Hindlimb muscle (tissue), 1 donor: ENCODE data around the gene PACSIN3. TPM values are rescaled to one million over a fixed set of nuclear protein-coding genes. Genes with fewer than 3 reads are reported as not detected.
"Not testable (repeated sequence)": the region's sequence is repeated elsewhere in the genome, so short reads cannot be mapped to it uniquely, and the experiment has no call there.

Source experiments
- DNase-seq: peaks from one replicate; pipeline ENCODE4 v3.0.0-alpha.2; 2013
- polyA plus RNA-seq: library from polyadenylated mRNA; unstranded; fragments of 120-200 nt; gene quantifications from one replicate; pipeline ENCODE4 v1.2.1, GENCODE V29; 2013; ENCODE audit not compliant: insufficient read length

PACSIN3 gene
- 284 TPM for polyA plus RNA-seq

DNA sequence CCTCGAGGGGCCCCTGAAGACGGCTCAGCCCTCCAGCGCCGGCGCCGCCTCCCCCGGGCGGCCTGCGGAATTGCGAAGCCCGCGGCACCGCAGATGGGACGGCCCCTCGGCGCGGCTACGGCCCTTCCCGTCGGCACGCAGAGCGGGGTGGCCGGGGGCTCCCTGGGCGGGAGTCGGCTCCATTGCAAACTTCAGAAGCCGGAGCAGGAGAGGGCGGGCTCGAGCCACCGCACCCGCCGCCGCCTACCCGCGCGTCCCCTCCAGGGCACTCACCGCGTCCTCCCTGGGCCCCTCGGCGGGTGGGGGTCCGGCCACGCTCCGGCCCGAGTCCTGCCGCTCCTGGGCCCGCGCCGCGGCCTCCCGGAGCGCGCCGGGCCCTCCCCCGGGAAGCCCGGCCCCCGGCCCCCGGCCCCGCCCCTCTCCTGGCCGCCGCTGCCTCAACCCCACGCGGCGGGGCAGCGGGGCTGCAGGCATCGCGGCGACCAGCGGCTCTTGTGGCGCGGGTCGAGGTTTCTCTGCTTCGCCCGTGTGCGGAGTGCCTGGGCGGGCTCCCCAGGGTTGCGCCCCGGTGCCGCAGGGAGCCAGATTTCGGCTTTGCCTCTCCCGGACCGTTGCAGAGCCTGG is at the start of gene PACSIN3:
TSS of gene PACSIN3 (minus strand) at position 359 of the 624 bp plus-strand sequence. CDS start 3,707 bp downstream, outside the sequence.
- peak; percentile 57 for DNase-seq

DNA sequence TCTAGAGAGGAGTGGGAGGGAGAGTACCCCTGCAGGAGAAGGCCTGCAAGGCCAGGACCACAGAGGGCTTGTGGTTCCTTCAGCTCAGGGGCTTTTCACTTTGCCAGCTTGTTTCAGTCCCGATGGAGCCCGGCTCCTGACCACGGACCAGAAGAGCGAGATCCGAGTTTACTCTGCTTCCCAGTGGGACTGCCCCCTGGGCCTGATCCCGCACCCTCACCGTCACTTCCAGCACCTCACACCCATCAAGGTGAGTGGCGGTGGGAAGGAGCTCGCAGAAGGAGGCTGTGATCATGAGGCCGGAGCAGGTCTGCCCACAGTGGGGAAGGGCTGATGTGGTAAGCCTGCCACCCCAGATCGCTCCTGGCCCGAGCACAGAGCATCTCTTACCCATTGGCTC is 48.9 kb upstream of the PACSIN3 start:
- DNase-seq, result no peak

- DNase-seq, result no peak
Measured at GRCh38 chr11:47234669-47235100, 48.5 kb upstream of the PACSIN3 start.

DNA sequence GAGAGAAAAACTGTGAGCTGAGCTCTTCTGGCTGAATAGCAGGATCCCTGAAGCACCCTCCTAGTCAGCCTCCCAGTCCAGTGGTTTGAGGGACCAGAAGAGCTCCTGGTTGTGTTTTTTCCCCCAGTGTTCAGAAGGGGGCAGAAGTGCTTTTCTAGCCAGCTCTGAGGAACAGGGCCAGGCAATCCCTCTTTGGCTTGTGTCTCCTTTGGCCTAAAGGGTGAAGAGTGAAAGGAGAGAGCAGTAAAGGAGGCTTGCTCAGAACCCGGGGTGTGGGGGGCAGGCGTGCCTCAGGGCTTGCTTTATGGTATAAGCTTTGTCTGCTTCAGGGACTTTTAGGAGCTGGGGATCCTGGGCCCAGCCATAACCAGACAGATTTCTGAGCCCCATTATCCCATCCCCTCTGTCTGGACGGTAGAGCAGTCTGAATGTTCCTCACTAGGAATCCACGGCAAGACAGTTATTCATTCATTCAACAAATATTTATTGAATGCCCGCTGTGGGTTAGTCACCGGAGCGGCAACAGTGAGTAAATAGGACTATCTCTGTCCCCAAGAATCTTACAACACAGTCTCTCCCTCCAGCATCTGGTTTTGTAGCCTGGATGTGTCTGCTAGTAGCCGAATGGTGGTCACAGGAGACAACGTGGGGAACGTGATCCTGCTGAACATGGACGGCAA is 47.9 kb upstream of the PACSIN3 start:
- no peak for DNase-seq

- DNase-seq, result no peak
Measured at GRCh38 chr11:47233051-47233450, 46.8 kb upstream of the PACSIN3 start.

DNA sequence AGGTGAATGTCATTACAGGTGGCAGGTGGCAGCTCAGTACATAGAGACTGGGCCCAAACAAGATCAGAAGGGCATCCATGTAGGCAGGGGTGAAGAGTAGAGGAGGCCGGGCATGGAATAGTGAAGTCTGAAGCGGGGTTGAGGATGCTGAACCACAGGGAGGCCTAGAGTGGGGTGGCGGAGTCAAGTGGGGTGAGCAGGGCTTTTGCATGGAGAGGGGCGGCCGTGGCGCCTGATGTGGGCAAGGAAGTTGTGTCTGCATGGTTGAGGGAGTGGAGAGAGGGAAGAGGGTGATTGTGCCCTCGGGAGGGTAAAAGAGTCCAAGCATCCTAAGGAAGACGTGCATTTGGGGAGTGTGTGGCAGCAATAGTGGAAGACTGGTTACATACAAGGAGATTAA is 42.9 kb upstream of the PACSIN3 start:
- no peak for DNase-seq

DNA sequence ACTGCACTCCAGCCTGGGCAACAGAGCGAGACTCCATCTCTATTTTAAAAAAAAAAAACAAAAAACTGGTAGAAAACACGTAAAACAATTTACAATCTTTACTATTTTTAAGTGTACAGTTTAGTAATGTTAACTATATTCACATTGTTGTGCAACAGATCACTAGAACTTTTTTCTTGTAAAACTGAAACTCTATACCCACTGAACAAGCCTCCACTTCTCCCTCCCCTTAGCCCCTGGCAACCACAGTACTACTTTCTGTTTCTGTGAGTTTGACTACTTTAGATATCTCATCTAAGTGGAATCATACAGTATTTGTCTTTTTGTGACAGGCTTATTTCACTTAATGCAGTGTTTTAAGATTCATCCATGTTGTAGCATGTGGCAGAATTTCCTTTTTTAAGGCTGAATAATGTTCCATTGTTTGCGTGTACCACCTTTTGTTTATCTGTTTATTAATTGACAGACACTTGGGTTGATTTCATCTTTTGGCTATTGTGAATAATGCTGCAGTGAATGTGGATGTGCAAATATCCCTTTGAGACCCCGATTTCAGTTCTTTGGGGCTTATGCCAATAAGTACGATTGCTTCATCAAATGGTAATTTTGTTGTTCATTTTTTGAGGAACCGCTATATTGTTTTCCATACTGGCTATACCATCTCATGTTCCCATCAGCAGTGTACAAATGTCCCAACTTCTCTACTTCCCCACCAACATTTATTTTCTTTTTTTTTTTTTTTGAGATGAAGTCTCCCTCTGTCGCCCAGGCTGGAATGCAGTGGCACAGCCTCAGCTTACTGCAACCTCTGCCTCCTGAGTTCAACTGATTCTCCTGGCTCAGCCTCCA is 39.5 kb upstream of the PACSIN3 start:
- no peak for DNase-seq

DNA sequence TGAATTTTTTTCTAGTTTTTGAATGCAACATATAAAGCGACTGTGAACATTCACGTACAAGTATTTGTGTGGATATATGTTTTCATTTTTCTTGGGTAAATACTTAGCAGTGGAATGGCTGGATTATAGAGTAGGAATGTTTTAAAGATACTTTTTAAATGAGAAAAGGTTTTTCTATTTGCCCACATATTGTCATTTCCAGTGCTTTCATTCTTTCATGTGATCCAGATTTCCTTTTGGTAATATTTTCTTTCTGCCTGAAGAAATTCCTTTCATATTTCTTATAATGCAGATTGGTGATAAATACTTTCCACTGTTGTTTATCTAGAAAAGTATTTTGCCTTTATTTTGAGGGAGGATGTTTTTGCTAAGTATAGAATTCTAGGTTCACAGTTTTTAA is 36.5 kb upstream of the PACSIN3 start:
- no peak for DNase-seq

DNA sequence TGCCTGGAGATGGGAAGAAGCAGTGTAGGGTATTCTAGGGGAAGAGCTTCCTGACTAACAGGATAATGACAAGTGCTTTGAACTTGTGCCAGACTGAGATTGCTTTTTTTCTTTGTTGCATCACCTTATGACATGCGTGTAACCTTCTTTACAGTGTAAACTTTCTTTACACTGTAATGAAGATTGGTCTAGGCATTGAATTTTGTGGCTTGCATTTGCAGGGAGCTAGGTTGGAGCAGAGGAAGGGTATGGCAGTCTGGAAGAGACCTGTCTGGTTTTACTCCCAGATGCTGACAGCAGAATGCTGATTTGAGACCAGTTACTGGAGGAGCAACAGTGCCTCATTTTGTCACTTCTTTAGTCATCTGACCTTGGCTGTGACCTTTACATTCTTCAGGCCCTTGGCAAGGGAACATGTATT is 34.2 kb upstream of the PACSIN3 start:
- DNase-seq, result no peak

DNA sequence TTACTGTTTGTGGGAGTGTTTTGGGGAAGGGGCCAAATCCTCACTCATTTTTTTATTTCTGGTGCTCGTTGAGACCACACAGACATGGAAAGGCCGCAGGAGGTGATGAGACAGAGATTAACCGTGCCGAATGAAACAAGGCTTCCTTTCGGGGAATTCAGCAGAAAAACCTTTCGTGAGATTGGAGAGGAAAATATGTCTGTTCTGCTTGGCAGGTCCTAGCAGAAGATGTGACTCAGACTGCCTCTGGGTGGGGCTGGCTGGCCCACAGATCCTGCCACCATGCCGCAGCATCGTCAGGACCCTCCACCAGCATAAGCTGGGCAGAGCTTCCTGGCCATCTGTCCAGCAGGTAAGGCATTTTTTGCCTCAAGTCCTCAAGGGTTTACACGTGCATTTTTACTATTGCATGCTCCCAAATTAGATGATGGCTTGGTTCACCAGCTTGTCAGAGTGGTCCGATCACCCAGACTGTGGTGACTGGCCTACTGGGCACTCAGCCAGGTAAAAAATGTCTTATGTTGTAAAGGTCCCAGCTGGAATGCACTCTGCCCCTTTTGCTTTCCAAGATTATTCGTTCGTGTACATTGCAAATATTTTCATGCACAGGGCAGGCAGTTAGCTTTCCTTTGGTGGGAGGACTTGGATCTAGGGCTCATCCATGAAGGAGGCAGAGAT is 30.0 kb upstream of the PACSIN3 start:
- peak; percentile 69 for DNase-seq

GRCh38 chr11:47215366-47215910 is 29.2 kb upstream of the PACSIN3 start:
- DNase-seq, result peak; percentile 11

GRCh38 chr11:47213950-47214565 is 27.8 kb upstream of the PACSIN3 start:
- DNase-seq, result peak; percentile 74

DNA sequence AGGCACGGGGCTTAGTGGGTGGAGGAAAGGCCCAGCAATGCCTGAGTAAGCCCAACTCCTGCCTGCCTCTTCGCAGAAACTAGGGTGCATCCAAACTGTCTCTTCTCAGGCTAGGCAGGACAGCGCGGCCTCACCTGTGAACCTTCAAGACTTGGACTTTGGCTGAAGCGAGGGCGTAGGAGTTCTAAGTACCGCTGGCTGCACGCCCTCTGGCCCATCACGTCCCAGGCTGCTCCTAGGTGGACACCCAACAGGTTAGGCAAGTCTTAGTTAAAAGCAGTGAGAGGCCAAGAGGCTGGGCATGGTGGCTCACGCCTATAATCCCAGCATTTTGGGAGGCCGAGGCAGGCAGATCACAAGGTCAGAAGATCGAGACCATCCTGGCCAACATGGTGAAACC is 26.7 kb upstream of the PACSIN3 start:
- no peak for DNase-seq

- no peak for DNase-seq
Measured at GRCh38 chr11:47208628-47209027, 22.4 kb upstream of the PACSIN3 start.

DNA sequence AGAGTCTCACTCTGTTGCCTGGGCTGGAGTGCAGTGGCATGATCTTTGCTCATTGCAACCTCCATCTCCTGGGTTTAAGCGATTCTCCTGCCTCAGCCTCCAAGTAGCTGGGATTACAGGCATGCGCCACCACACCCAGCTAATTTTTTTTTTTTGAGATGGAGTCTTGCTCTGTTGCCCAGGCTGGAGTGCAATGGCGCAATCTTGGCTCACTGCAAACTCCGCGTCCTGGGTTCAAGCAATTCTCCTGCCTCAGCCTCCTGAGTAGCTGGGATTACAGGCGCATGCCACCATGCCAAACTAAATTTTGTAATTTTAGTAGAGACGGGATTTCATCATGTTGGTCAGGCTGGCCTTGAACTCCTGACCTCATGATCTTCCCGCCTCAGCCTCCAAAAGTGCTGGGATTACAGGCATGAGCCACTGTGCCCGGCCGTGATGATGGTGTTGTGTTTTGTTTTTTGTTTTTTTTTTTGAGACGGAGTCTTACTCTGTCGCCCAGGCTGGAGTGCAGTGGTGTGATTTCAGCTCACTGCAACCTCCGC is 21.8 kb upstream of the PACSIN3 start:
- DNase-seq, result not testable (repeated sequence)

DNA sequence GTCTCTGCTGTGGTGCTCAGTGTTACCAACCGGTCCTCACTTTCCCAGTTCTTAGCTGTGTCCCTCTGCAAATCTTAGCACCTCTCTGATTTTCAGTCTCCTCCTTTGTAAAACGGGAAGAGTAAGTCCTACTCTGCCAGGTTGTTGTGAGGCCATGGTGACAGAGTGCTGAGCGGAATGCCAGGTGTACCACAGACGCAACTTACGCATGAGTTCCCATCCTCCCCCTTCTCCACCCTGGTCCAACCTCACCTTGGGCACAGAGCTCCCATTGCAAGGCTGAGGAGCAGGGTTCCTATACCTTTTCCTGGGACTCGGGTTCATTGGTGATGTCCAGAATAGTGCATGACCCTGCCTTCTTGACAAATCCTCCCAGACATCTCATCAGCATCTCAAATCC is 21.2 kb upstream of the PACSIN3 start:
- DNase-seq, result no peak

DNA sequence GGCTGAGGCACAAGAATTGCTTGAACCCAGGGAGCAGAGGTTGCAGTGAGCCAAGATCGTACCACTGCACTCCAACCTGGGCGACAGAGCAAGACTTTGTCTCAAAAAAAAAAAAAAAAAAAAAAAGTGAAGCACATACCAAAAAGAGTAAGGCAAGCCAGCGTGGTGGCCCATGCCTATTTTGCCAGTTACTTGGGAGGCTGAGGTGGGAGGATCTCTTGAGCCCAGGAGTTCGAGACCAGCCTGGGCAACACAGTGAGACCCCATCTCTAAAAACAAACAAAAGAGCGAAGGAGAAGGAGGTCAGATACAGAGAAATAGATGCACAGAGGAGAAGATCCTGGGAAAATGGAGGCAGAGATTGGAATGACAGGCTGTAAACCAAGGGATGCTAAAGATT is 20.3 kb upstream of the PACSIN3 start:
- not testable (repeated sequence) for DNase-seq

- DNase-seq, result no peak
Measured at GRCh38 chr11:47204637-47204989, 18.4 kb upstream of the PACSIN3 start.

GRCh38 chr11:47202576-47202975 is 16.3 kb upstream of the PACSIN3 start:
- DNase-seq, result no peak

- no peak for DNase-seq
Measured at GRCh38 chr11:47201015-47201414, 14.8 kb upstream of the PACSIN3 start.

- not testable (repeated sequence) for DNase-seq
Measured at GRCh38 chr11:47198161-47198560, 11.9 kb upstream of the PACSIN3 start.

DNA sequence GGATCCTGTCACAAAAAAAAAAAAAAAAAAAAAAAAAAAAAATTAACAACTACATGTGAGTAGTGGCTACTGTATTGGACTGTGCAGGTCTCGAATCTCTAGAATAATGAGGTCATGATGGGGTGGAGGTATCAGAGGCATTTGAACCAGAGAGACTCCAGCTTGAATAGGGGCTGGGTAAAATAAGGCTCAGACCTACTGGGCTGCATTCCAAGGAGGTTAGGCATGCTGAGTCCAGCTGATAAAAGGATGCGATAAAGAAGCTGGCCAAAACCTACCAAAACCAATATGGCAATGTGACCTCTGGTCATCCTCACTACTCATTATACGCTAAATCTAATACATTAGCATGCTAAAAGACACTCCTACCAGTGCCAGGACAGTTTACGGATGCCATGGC is 5.9 kb upstream of the PACSIN3 start:
- DNase-seq, result no peak
